Esophagus muscularis mucosa (tissue), 4 donors: ENCODE results near the gene BMS1. TPM values are rescaled to one million over a fixed set of nuclear protein-coding genes. Genes with fewer than 3 reads are reported as not detected.

Source experiments
- DNase-seq: peaks from one replicate; pipeline ENCODE4 v3.0.0-alpha.2; 2017; ENCODE audit errors: extremely low spot score
- H3K27ac ChIP-seq, 4 donors: fragments of 200-600 bp; sonication (generic); replicated peaks in 1 of 4; 1 replicate in 3 of 4; 2 replicates in 1 of 4; pipeline ENCODE4 v1.5.1; 2016 to 2019; ENCODE audit warnings: mild to moderate bottlenecking in 1 of 4
- H3K27me3 ChIP-seq, 4 donors: fragments of 200-600 bp; sonication (generic); one replicate each; pipeline versions ENCODE4 v1.5.1 to v1.6.0; 2016 to 2019
- H3K36me3 ChIP-seq, 4 donors: fragments of 200-600 bp; sonication (generic); one replicate each; pipeline ENCODE4 v1.5.1; 2016 to 2019
- H3K4me1 ChIP-seq, 4 donors: fragments of 200-600 bp; sonication (generic); one replicate each; pipeline ENCODE4 v1.5.1; 2016 to 2019
- H3K4me3 ChIP-seq, 4 donors: fragments of 200-600 bp; sonication (generic); 1 replicate in 2 of 4; 2 replicates in 2 of 4; pipeline ENCODE4 v1.5.1; 2016 to 2019; ENCODE audit warnings: mild to moderate bottlenecking in 4 of 4, moderate library complexity in 1 of 4
- H3K9me3 ChIP-seq, 4 donors: fragments of 200-600 bp; sonication (generic); 1 replicate in 3 of 4; 2 replicates in 1 of 4; pipeline ENCODE4 v1.5.1; 2016 to 2019
- CTCF ChIP-seq, 3 experiments: fragments of 200-600 bp in 2 of 3; fragments of 450-650 bp in 1 of 3; sonication (generic) in 2 of 3; IDR thresholded peaks; one replicate each; pipeline ENCODE4 v1.5.1; 2017 to 2019; ENCODE audit warnings: antibody characterized with exemption in 3 of 3, mild to moderate bottlenecking in 2 of 3, moderate library complexity in 1 of 3
- EP300 ChIP-seq: sonication (generic); formaldehyde crosslinking; IDR thresholded peaks from one replicate; pipeline ENCODE4 v1.6.1; 2017; ENCODE audit warnings: antibody characterized with exemption
- POLR2A ChIP-seq: fragments of 450-650 bp; IDR thresholded peaks from one replicate; pipeline ENCODE4 v1.6.1; 2017; ENCODE audit warnings: antibody characterized with exemption, moderate library complexity, mild to moderate bottlenecking, low read depth
- POLR2AphosphoS5 ChIP-seq, 2 donors: sonication (generic); formaldehyde crosslinking; IDR thresholded peaks; one replicate each; pipeline ENCODE4 v1.6.1; 2017; ENCODE audit warnings: antibody characterized with exemption in 2 of 2
- WGBS: methylation state at CpG from one replicate; pipeline ENCODE4 v1.1.5; 2018; 5-methylcytosine and 5-hydroxymethylcytosine counted together
- intact Hi-C: fragments of 100-400 bp; cut with DNase I; formaldehyde crosslinking; loops from one replicate; pipeline ENCODE4 v1.15.1; 2023
- small RNA-seq, 3 donors: library from RNA; depleted of rRNA; stranded (forward); fragments of <200 nt; gene quantifications; one replicate each; pipeline ENCODE3, GENCODE V24; 2016
- total RNA-seq, 4 donors: library from RNA; depleted of rRNA; stranded (reverse); fragments of >200 nt; gene quantifications; one replicate each; pipeline versions ENCODE4 v1.1.0 to v1.2.1, GENCODE V29; 2016

BMS1 gene
- total RNA-seq, 4 donors from 2014 or later, result 10.4 to 14.6 (median 14.3) TPM

DNA sequence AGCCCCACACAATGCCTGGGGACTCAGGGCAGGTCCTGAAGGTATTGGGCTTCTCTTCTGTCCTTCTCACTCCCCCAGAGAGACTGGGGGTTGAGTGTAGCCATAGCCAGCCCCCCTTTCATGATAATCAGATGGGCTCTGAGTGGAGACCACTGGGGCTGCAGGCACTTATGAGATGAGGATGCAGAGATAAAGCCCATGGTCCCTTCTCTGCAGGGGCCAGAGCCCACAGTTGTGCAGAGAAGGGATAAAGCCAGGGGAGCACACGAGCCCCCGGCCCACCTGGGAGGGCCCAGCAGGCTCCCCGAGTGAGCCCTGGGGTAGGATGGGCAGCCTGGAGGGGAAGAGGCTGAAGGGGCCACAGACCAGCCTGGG is 96.2 kb downstream of the BMS1 start:
- intact Hi-C loops, result no loop called here
- H3K36me3 ChIP-seq, result no peaks in the 10 kb centered on the region
- H3K27ac ChIP-seq, result no peak overlapping the region
- H3K27me3 ChIP-seq, result peaks cover 0 to 56% (median 0%) of the 10 kb centered on the region in 4 donors
- TF ChIP-seq EP300 (no peak), CTCF (IDR thresholded peaks at IDR 0.05) (no peak), POLR2AphosphoS5 (IDR thresholded peaks at IDR 0.05) (no peak), POLR2A (no peak)
- WGBS, result 66% methylated on average over 3 of the region's 3 CpGs
- peaks cover 0 to 15% (median 11%) of the 10 kb centered on the region in 4 donors for H3K9me3 ChIP-seq
- H3K4me3 ChIP-seq, result no peak overlapping the region
- no peak for DNase-seq
- peaks cover 0 to 9% (median 7%) of the 10 kb centered on the region in 4 donors for H3K4me1 ChIP-seq

DNA sequence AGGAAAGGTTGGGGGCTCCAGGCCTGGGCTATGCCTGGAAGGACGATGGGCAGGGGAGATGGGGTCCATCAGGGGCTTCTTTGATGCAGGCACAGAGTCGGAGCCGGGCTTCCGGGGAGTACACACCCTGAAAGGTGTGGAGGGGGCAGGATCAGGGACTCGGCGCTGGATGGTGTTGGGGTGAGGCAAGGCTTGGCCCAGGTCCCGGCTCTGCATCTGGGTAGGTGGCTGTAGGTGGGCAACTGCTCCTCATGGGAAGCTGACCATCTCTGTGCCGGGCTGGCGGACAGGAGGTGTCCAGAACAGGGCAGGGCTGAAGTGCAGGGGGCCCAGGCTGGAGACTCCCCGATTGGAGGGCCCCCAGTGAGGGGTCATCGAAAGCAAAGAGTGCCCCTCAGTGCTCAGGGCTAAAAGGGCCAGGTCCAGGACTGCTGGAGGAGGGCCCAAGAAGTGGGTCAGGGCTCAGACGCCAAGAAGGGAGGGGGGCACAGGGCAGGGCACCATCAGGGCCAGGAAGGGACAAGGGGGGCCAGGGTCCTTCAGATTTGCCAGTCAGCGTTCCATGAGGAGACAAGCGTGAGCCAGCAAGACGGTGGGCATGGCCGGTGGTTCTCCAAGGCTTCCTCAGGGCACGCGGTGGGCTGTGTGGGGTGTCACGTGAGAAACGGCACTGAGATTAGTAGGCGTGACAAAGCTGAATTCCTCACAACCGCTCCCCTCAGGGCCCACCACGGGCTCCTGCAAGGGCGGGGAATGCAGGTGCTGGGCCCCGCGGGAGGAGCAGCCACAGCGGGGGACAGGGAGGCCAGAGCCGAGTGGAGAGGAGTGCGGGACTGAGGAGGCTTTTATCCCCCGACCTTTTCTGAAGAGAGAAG is 97.0 kb downstream of the BMS1 start:
- DNase-seq, result no peak
- H3K27ac ChIP-seq, result no peak overlapping the region
- H3K9me3 ChIP-seq, result peaks cover 0 to 15% (median 11%) of the 10 kb centered on the region in 4 donors
- TF ChIP-seq CTCF (IDR thresholded peaks at IDR 0.05), result no peak
- no peak for TF ChIP-seq EP300
- TF ChIP-seq POLR2A, result no peak
- no peak for TF ChIP-seq POLR2AphosphoS5 (IDR thresholded peaks at IDR 0.05)
- H3K4me3 ChIP-seq, result no peak overlapping the region
- H3K4me1 ChIP-seq, result peaks cover 0 to 9% (median 7%) of the 10 kb centered on the region in 4 donors
- no peaks in the 10 kb centered on the region for H3K36me3 ChIP-seq
- intact Hi-C loops, result no loop called here
- H3K27me3 ChIP-seq, result peaks cover 0 to 56% (median 0%) of the 10 kb centered on the region in 4 donors
- 81% methylated on average over 30 of the region's 30 CpGs for WGBS

- WGBS, result 87% methylated on average over 16 of the region's 16 CpGs
- TF ChIP-seq CTCF (IDR thresholded peaks at IDR 0.05) (no peak), POLR2AphosphoS5 (IDR thresholded peaks at IDR 0.05) (no peak), EP300 (no peak), POLR2A (no peak)
- intact Hi-C loops, result no loop called here
Observed at GRCh38 chr10:42880255-42880620, 97.6 kb downstream of the BMS1 start.

DNA sequence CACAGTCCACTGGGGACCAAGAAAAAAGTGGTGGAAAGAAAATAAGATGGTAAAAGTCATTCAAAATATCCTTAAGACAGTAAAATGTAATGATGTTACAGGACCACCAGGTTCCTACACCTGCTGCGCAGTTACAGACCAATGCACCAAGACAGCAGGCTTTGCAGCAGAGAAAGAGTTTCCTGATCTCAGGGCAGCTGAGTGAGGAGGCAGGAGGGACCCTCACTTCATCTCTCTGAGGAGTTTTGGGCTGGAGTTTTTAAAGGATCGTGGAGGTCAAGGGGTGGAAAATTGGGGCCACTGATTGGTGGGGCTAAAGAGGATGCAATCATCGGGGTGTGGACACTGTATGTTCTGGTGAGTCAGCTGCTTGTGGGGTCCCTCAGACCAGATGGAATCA is 100.0 kb downstream of the BMS1 start:
- intact Hi-C loops, result no loop called here

More at GRCh38 chr10:42880255-42880620, 97.6 kb downstream of the BMS1 start:
- H3K36me3 ChIP-seq, result no peaks in the 10 kb centered on the region
- no peak for DNase-seq
- H3K4me1 ChIP-seq, result peaks cover 0 to 9% (median 7%) of the 10 kb centered on the region in 4 donors
- H3K9me3 ChIP-seq, result peaks cover 0 to 15% (median 11%) of the 10 kb centered on the region in 4 donors
- peaks cover 0 to 50% (median 0%) of the 10 kb centered on the region in 4 donors for H3K27me3 ChIP-seq
- H3K27ac ChIP-seq, result no peak overlapping the region
- H3K4me3 ChIP-seq, result no peak overlapping the region

More for the DNA sequence above, 100.0 kb downstream of the BMS1 start:
- no peaks in the 10 kb centered on the region for H3K36me3 ChIP-seq
- H3K27ac ChIP-seq, result no peak overlapping the region
- 82% methylated on average over 3 of the region's 3 CpGs for WGBS
- TF ChIP-seq POLR2AphosphoS5 (IDR thresholded peaks at IDR 0.05) (no peak), EP300 (no peak), CTCF (IDR thresholded peaks at IDR 0.05) (no peak), POLR2A (no peak)
- peaks cover 0 to 15% (median 11%) of the 10 kb centered on the region in 4 donors for H3K9me3 ChIP-seq
- H3K4me1 ChIP-seq, result no peaks in the 10 kb centered on the region
- no peak overlapping the region for H3K4me3 ChIP-seq
- H3K27me3 ChIP-seq, result peaks cover 0 to 34% (median 0%) of the 10 kb centered on the region in 4 donors
- DNase-seq, result peak; percentile 84

Small RNA genes within 50 kb of the gene (small RNA-seq; reads per million reads assigned to genes)
- 0 reads per million in 3 donors for gene RNU6-885P

Other genes with a start within 250 kb of the BMS1 start
- gene ZNF33B, start 144.2 kb upstream of the BMS1 start, total RNA-seq, result 10 to 100 TPM; 10.8 to 18.4 (median 15.9) TPM